CD4-positive, alpha-beta T cell treated with Interleukin-21 for 1 hour (primary cell): ENCODE data around the gene STPG3.
A peak's percentile ranks its signal among the peaks of the same experiment; 100 is the strongest.

Experiments
- DNase-seq: peaks from one replicate; pipeline ENCODE4 v3.0.0-alpha.2; 2020

The STPG3 gene

DNA sequence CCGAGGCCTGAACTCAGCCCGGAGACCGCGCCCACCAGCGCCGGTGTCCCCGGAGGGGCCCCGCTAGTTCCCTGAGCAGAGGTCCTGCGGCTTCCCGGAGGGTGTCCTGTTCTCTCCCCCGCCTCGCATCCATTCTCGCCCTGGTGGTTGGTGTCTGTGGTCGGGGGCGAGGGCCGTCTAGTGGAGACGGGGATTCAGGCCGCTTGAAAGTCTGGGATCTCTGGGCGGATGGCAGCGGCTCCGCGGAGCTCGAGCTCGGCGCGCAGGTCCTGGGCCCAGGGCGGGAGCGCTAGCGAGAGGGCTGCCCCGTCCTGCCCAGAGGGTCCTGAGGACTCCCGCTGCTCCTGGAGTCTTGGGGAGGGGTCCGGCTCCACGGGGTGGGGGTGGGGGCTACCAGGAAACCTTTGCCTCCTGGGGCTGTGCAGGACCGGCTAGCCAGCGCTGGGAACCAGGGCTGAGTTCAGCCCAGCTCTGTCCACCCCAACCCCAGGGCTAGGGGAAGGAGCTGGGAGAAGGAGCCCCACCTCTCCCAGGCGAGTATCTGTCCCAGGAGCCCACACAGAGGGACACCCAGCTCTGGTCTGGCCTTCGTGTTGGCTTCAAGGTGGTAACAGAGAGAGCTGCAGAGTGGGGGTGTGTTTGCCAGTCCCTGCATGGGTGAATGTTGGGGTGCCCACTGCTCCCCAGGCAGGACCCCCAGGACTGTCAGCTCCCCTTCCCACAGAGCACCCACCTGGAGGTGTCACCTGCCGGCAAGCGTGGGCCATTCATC, 30.4 kb downstream of the STPG3 start:
- no peak for DNase-seq

DNA sequence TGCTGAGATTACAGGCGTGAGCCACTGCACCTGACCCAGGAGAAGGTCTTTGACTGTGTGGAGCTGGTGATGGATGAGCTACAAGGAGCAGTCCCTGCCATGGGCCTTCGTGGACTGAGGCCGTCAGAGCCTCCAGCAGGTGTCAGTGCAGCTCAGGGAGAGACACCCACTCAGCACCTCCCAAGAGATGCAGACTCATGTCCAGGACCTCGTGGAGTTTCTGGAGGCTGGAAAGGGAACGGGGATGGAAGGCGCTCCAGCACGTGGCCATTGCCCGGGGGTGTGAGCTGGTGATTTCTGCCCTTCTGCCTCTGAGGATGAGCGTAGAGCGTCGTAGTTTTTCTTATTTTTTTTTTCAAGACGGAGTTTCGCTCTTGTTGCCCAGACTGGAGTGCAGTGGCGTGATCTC, 35.9 kb downstream of the STPG3 start:
- peak; percentile 31 for DNase-seq

DNA sequence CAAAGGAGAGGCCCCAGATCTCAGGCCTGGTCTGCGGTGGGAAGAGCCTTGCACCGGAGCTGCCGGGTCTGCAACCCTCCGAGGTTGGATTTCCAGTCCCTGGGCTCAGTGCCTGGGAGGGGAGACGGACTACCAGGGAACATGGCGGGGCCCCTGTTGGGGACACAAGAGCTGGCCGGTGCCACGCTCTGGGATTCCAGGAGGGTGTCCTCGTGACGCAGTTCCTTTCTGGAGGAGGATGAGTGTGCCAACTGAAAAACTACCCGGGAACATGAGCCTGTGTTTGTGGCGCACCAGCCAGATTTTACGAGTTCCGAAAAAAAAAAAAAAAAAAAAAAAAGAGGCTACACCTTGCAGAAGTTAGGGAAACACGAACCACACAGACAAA, 42.0 kb downstream of the STPG3 start:
- no peak for DNase-seq

DNA sequence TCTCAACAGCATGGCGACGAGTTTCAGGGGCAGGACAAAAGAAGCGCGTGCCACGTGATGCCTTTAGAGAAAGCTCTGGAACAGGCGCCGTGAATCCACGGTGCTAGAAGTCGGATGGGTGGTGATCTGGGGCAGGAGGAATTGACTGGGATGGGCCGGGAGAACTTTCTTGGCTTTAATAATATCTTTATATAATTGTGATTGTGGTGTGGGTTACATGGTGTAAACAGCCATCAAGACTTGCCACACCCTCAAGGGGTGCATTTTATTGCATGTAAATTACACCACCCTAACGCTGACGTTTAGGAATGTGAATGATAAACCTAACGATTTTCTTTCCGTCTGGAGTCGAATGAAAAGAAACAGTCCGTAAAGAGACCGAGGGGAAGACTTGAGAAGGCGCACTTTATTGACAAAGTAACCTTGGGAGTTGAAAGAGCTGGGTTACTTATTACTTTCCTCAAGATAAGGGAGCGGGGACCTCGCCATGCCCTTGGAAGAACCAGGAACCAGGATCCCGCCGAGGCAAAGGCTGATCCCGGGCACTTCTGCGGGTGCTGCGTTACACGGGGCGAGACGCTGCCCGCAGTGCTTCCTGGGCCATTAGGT, 42.5 kb downstream of the STPG3 start:
- DNase-seq = no peak

DNA sequence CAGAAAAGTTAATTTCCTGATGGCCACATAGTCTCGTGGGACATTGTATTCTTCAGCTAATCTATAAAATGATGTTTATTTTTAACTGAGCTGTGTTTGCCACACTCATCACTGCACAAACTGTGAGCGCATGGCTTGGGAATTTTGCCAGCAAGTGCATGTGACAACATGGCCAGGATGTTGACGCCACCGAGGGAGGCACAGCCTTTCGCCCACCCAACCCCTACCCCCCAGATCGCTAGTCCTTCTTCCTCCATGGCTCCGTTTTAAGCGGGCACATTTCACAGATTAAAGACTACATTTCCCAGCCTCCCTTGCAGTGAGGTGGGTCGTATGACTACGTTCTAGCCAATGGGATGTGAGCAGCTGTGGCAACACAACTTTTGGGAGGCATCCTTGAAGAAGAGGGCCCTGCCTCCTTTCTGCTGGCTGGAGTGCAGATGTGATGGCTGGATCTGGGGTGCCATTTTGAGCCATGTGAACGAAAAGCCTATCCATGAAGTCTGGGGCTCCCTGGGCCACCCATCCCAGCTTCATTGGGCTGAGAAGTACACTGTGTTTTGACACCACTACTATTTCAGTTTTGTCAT, 43.1 kb downstream of the STPG3 start:
- DNase-seq = peak; percentile 35

DNA sequence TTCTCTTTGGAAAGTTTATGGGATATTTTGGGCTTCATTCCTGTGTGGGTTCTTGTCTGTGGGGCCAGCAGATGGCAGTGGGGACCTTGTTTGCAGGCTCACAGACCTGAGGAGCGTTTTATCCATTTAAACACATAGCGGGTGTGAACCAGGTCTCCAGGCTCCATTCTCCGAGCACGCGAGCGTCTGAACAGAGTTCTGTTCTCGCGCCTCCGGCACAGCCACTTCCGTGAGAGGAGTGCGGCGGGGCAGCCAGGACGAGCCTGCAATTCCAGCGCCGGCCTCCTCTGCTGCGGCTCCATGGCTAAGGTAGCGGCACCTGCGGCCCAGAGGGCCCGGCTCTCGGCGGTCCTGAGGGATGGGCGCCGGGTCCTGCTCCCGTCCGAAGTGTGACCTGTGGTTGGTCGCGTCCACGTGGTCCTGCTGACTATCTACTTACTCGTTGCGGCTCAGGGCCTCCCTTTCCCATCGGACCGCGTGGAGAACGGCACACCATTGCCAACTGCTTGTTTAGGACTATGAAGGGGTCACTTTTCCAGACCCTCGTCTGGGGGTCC, 43.7 kb downstream of the STPG3 start:
- peak; percentile 26 for DNase-seq

DNA sequence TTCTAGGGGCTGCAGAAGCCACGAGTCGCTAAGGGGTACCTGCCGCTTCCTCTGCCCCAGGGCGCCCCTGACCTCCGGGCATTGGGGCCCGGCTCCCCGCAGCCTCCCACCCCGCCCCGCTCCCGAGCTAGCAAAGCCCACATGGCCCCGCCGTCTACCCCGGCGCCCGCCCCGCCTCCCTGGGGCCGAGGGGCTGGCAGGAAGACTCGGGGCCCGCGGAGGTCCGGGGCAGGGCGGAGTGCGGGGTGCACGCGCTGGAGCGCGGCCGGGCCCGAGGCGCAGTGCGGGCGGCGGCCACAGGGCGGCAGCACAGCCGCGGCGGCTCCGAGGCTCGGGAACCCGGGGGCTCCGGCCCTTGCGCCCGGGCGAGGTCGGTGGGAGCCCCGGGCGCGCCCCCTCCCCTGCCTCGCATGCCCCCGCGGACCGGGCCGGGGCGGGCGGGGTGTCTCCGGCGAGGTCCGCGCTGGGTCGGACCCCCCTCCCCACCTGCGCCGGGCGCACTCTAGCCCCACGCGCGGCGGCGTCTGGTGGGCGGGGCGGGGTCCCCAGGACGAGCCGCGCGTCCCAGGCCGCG, 44.2 kb downstream of the STPG3 start:
- peak; percentile 46 for DNase-seq

DNA sequence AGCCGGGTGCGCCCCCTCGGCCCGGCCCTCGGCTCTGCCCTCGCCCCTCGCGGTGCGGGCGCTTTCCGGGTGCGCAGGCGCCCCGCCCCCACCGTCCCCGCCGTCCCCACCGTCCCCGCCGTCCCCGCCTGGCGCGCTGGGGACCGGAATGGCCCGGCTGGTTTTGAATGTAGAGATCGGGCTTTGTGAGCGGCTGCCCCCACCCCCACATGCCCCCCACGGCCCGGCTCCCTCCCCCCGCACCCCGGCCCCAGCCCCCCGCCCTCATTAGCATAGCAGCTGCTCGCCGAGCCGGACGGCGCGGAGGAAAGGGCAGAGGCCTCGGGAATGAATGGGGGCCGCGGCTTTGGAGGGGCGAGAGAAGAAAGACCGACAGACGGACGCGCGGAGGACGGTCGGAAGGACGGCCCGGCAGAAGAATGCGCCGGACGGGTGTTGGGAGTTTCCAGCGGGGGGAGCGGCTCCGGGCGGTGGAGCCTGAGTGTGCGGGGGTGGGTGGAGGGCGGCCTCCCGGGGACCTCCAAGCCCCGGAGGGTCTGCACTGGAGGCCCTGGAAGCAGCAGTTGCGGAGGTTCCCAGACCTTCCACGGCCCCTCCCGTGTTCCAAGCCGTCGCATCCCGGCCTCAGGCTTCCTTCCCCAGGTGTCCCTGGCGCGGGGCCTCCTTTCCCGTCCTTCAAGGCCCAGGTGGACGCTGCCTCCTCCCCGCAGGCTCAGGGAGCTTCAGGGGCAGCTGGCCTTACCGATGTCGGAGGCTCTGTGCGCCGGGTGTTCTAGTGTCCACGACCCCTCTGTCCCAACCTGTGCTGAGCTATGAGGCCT, 45.0 kb downstream of the STPG3 start:
- DNase-seq = no peak

DNA sequence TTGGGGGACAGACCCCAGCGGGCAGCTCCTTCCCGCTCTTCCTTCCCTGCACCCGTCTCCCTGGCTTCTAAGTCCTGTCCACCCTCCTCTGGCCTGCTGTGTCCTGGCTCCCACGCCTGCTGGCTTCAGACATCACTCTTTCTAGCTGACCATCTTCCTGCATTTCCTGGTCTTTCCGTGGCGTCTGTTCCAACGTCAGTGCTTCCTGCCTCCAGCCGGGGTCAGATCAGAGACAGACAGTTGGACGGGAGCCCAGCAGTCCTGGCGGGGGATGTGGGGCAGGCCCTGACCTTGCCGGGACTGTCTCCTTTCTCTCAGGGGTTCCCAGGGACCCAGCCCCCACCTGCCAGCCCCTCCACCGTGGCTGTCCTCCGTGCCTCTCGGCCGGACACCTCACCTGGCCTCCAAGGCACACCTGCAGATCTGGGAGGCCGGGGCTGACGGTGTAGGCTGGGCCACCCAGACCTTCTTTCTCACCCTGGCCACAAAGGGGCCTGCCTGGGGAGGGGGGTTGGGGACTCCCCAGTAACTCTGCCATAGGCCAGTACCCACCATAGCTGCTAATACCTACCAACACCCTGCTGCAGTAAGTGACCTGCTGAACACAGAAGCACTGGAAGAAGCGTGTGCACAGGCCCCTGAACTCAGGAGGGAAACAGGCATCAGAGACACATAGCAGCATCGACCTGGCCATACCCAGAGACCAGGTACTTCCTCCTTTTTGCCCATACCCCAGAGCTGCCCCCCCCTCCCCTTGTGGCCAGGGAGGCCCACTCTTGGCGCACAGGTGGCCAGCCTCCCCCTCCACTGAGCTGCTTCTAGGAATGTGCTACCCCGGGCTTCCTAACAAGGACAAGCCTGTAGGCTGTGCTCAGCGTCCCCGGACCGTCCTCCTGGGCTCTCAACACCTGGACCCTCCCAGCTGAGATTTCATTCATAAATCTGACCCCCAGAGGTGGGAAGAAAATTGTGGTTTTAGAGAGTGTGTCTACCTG, 45.9 kb downstream of the STPG3 start:
- no peak for DNase-seq

DNA sequence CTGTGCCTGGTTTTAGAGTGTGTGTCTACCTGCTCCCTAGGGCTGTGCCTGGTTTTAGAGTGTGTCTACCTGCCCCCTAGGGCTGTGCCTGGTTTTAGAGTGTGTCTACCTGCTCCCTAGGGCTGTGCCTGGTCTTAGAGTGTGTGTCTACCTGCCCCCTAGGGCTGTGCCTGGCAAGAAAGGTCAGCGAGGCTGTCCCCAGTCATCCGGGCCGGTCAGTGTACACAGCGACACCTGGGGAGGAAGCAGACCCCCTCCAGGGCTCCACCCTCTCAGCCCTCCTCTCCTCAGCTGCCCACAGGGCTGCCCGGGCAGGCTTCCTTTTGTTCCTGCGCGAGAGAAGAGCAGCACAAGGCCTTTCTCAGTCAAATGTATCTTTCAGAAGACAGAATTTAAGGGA, 46.9 kb downstream of the STPG3 start:
- no peak for DNase-seq

DNA sequence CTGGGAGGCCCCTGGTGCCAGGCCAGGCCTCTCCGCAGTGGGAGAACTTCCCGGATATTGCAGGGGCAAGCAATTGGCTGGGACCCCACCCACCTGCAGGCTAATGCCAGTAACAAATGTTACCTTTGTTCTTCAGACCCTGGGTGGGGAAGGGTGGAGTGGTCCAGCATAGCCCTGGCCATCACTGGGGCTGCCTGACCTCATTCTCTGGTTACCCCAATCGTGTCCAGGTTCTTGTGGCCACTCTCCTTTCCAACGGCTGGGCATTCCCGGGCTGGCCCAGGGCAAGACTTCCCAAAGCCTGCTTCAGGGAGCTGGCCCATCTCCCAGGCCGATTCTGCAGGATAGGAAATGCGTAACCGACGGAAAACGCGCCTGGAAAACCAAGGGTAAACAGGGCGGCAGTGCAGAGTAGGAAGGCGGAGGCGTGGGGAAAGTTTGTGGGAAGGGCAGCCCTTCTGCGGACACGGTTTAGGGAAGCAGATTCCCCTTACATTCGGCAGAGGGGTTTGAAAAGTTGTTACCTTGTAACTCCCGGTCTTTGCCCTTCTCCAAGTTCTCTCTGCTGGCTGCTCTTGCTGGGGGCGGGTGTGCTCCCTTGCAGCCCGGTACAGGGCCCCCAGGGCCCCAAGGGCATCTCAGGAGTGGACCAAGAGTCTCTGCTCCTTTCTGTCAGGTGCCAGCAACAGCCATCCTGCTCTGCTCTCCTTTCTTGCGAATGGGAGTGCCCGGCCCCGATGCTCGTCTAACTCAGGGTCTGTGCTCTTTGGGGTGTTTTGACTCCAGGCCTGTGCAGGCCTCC, 47.5 kb downstream of the STPG3 start:
- no peak for DNase-seq

DNA sequence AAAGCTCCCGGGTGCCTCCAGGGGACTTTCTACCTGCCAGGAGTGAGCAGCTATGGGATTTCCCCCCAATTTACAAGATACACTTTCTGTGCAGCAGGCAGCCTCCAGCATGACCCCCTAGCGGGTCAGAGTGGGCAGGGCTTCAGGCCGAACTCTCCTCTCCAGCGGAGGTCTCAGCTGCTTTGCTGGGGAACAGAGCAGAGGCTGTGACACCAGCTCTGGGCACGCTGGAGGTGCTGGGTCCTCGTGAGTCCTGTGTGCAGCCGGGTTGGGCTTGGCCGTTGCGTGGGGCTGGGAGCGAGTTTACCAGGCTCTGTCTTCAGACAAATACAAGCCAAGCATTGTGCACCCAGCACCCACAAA, 48.1 kb downstream of the STPG3 start:
- DNase-seq = no peak

DNA sequence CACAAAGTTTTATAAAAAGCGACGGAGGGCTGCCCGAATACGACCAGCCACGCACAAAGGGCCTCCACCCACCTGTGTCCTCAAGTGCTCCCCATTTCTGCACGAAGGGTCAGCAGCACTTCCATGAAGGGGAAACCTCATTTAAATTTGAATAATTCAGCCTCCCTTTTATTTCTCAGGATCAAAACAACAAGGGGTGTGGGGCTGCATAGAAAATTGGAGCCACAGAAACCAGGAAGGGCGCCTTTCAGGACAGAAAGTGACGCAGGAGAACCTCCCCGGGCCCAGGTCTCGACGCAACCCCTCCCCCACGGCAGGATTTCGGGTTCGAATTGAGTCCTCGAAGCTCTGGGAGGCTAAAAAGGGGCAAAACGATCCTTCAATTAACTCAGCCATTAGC, 48.9 kb downstream of the STPG3 start:
- DNase-seq = no peak

DNA sequence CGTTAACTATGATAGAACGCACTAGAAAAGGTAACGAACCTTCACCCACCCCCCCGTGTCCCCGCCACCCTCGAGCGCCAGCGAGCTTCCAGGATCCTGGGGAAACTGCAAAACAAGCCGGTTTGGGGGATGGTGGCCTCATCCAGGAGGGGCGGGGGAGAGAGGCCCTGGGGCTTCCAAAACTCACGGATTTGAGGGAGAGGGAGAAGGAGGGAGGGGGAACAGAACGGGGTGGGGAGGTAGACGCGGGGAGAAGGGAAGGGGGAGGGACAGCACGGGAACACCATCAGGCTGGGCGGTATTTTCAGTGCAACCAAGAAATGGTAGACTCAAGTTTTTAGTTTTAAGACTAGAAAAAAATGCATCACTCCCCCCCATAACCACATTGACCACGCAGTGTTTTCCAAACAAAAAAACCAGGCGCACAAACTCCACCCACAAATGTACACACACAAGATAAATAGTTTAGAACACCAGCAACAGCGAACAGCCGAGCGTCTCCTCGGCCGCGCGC, 49.5 kb downstream of the STPG3 start:
- DNase-seq = no peak

DNA sequence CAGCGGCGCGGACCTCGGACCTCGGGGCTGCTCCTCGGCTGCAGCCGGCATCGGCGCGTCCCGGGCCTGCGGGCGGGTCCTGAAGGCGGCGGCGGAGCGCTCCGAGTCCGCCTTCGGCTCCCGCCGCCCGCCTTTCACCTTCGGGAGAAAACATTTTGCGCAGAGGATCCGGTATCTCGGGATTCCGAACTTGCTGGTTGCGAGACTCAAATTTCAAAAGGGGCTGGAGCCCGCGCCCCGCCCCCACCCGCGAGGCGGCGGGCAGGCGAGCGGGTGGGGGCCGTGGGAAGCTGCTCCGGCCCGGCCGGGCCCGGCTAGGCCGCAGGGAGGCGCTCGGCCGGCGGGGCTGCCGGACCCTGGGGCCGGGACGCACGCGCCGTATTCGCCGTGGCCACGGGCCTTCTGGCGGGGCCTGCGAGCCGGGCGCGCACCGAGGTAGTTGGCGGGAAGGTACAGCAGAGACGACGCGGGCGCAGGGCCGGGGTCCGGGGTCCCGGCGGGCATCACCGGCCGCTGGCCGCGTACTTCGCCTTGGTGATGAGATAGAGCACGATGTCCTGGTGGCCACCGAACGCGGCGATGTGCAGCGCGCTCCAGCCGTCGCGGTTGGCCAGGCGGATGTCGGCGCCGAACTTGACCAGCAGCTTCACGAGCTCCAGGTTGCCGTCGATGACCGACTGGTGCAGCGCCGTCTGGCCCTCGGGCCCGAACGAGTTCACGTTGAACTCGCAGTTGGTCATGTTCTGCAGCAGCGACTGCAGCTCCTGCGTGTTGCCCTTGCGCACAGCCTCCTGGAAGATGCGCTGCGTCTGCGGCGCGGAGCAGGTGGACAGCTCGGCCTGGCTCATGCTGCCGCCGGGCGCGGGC, 50.2 kb downstream of the STPG3 start:
- DNase-seq = no peak

DNA sequence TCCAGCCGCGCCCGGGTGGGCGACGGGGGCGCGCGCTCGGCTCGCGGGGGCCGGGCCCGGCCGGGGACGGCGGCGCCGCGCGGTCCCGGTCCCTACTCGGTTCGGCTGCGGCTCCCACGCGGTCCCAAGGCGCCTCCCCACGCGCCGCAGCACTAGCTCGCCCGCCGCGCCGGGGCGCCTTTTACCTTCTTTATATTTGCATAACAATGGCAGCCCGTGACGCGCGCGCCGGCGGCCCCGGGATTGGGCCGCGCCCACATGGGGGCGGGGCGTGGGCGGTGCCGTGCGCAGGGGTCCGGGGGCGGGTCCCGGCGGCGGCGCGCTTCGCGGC, 51.0 kb downstream of the STPG3 start, which contains the start of gene NRARP:
NRARP (minus strand) TSS at position 154 of the 331 bp plus-strand sequence. CDS start 343 bp downstream, outside the sequence.
- peak; percentile 92 for DNase-seq

DNA sequence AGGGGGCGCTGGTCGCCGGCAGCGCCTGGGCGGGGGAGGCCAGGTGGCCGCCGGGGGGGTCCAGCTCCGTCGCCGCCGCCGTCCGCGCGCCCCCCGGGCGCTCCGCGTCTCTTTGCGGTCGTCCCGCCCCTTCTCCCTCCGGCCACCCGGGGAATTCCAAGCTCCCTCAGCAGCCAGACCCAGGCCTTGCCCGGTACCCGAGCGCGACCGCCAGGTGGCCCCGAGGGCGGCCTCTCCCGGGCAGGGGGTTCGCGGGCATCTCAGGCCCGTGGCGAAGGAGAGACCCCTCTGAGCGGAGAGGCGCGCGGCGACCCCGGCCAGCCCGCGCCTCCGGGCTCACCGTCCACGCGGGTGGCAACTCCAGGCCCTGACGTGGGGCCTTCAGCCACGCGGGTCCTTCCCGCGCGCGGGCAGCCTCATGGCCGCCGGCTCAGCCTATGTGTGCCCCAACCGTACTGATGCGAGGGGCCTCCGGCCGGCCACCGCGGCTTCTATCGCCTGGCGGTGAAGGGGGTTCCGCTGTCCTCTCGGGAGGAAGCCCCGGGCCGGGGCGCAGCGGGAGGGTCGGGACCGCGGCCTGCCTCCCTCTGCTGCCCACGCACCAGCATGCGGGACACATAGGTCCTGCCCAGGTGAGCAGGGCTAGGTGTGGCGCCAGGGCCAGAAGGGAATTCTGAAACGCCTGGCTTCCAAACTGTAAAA, 51.5 kb downstream of the STPG3 start:
- no peak for DNase-seq
